MM.1S (cell line): ENCODE measurements around the gene FOXJ1.
"Not testable (repeated sequence)": the region's sequence is repeated elsewhere in the genome, so short reads cannot be mapped to it uniquely, and the experiment has no call there.

ENCODE experiments used
- DNase-seq: peaks from one replicate; pipeline ENCODE4 v3.0.0-alpha.2; 2015
- H2AFZ ChIP-seq: fragments of 300-600 bp; sonication (generic); 2 replicates; pipeline ENCODE4 v1.6.0; 2016; ENCODE audit warnings: antibody characterized with exemption, low read length
- H3F3A ChIP-seq: fragments of 300-600 bp; sonication (generic); 2 replicates; pipeline ENCODE4 v1.6.1; 2016; ENCODE audit warnings: mild to moderate bottlenecking, antibody characterized with exemption, low read length, moderate library complexity, mixed read lengths; ENCODE audit not compliant: insufficient read depth
- H3K27ac ChIP-seq: fragments of 300-600 bp; sonication (generic); 2 replicates; pipeline ENCODE4 v1.5.1; 2016; ENCODE audit warnings: mild to moderate bottlenecking, low read length
- H3K27me3 ChIP-seq: fragments of 300-600 bp; sonication (generic); replicated peaks from 2 replicates; pipeline ENCODE4 v1.6.0; 2016; ENCODE audit warnings: low read length; ENCODE audit not compliant: insufficient read depth
- H3K36me3 ChIP-seq: fragments of 300-600 bp; sonication (generic); replicated peaks from 2 replicates; pipeline ENCODE4 v1.6.1; 2016; ENCODE audit warnings: mild to moderate bottlenecking, low read length, mixed read lengths; ENCODE audit not compliant: insufficient read depth
- H3K4me1 ChIP-seq: fragments of 300-600 bp; sonication (generic); 2 replicates; pipeline ENCODE4 v1.6.1; 2016; ENCODE audit warnings: low read length, mixed read lengths
- H3K4me2 ChIP-seq: fragments of 300-600 bp; sonication (generic); 2 replicates; pipeline ENCODE4 v1.6.0; 2016; ENCODE audit warnings: low read depth, low read length
- H3K4me3 ChIP-seq: fragments of 300-600 bp; sonication (generic); 2 replicates; pipeline ENCODE4 v1.5.1; 2016; ENCODE audit warnings: low read length, mixed read lengths
- H3K79me2 ChIP-seq: fragments of 300-600 bp; sonication (generic); 2 replicates; pipeline ENCODE4 v1.6.1; 2016; ENCODE audit warnings: mixed run types, low read length, mixed read lengths
- H3K9ac ChIP-seq: fragments of 300-600 bp; sonication (generic); 2 replicates; pipeline ENCODE4 v1.6.1; 2016; ENCODE audit warnings: low read length, mixed read lengths
- H3K9me2 ChIP-seq: fragments of 300-600 bp; sonication (generic); replicated peaks from 2 replicates; pipeline ENCODE4 v1.6.1; 2016; ENCODE audit warnings: mild to moderate bottlenecking, low read length, mixed read lengths; ENCODE audit not compliant: insufficient read depth
- H3K9me3 ChIP-seq: fragments of 300-600 bp; sonication (generic); replicated peaks from 2 replicates; pipeline ENCODE4 v1.6.1; 2016; ENCODE audit warnings: mild to moderate bottlenecking, low read length, mixed read lengths; ENCODE audit not compliant: insufficient read depth
- H4K20me1 ChIP-seq: fragments of 300-600 bp; sonication (generic); 2 replicates; pipeline ENCODE4 v1.6.1; 2016; ENCODE audit warnings: mild to moderate bottlenecking, low read length, moderate library complexity, mixed read lengths; ENCODE audit not compliant: insufficient read depth
- CTCF ChIP-seq: fragments of 300-600 bp; sonication (generic); IDR thresholded peaks from 2 replicates; pipeline ENCODE4 v1.5.1; 2016; ENCODE audit warnings: antibody characterized with exemption, low read length, mixed read lengths
- EZH2 ChIP-seq: fragments of 300-600 bp; sonication (generic); optimal IDR thresholded peaks from 2 replicates; pipeline ENCODE3; 2017; ENCODE audit warnings: low read depth, mild to moderate bottlenecking, antibody characterized with exemption, low read length, mixed read lengths
- EZH2phosphoT487 ChIP-seq: fragments of 300-600 bp; sonication (generic); IDR thresholded peaks from 2 replicates; pipeline ENCODE4 v1.6.1; 2018; ENCODE audit warnings: antibody characterized with exemption, low read length

FOXJ1 gene

DNA sequence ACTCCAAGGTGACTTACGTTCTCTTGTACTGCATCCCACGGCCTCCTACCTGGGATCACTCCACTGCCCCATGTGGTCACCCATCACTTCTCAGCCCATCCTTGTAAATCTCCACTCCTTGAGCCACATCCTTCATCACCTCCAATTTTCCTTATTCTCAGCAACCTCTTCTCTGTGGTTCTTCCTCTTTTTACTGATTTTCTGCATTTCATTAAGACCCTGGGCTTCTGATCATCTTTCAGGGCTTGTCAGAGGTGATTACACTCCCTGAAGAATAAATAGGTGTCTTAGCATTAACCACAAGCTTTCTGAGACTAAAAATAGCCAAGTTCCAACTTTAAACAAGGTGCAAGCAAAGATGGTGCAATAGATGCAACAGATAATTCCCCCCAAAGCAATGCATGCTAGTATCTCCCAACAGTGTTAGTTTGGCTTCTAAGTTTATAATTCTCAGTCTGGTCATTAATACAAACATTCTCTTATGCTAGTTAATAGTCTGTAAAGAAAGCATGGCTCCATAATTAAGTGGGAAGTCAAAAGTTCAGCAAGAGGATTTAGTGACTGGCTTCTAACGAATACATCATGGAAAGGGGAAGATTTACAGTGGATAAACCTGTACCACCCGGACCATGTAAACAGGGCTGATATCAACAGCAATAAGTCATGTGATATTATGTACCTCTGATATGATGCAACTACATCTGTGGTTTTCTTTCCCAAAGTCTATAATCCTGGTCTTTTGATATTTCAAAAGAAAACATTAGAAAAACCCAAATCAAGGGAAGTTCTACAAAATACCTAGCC, 47.4 kb upstream of the FOXJ1 start:
- Histone ChIP-seq H3K27ac (peak overlapping the region; percentile 49; the same call in 1 of the 2 replicates), H3K9me3 (no peaks in the 10 kb centered on the region), H3K36me3 (no peaks in the 10 kb centered on the region), H3K27me3 (no peaks in the 10 kb centered on the region), H3K9ac (peak overlapping the region; percentile 20; the same call in 1 of the 2 replicates), H2AFZ (peak overlapping the region; percentile 15), H4K20me1 (no peaks in the 10 kb centered on the region), H3K4me2 (peak overlapping the region; percentile 72), H3F3A (peaks cover 35% of the 10 kb centered on the region), H3K4me3 (peak overlapping the region; percentile 4; the same call in 1 of the 2 replicates), H3K9me2 (no peaks in the 10 kb centered on the region), H3K79me2 (no peaks in the 10 kb centered on the region), H3K4me1 (peaks cover 43% of the 10 kb centered on the region)
- peak; percentile 44 for DNase-seq
- TF ChIP-seq EZH2phosphoT487 (no peak), CTCF (peak; percentile 24; the same call in 1 of the 2 replicates)

DNA sequence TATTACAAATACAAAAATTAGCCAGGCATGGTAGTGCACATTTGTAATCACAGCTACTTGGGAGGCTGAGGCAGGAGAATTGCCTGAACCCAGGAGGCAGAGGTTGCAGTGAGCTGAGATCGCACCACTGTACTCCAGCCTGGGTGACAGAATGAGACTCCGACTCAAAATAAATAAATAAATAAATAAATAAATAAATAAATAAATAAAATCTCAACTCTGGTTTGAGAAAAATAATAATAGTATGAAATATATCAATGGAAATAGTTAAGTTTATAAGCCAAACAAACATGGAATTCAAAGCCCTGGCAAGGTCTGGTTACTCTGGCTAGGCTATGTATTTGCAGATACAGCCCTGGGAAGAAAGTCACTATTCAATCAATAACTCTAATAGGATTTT, 45.7 kb upstream of the FOXJ1 start:
- Histone ChIP-seq H3K4me1 (peaks cover 32% of the 10 kb centered on the region), H3F3A (peaks cover 19% of the 10 kb centered on the region)
- H3K36me3 ChIP-seq, H3K4me3 ChIP-seq, H3K79me2 ChIP-seq, H3K27me3 ChIP-seq, H4K20me1 ChIP-seq, H2AFZ ChIP-seq, H3K9me2 ChIP-seq, H3K27ac ChIP-seq, DNase-seq, H3K4me2 ChIP-seq, H3K9ac ChIP-seq, H3K9me3 ChIP-seq: not testable (repeated sequence)

- Histone ChIP-seq H3K4me1 (peaks cover 32% of the 10 kb centered on the region), H3K9me2 (no peaks in the 10 kb centered on the region), H3K27ac (no peak overlapping the region), H3K4me2 (no peak overlapping the region), H4K20me1 (no peaks in the 10 kb centered on the region), H3F3A (peaks cover 16% of the 10 kb centered on the region), H3K9ac (no peak overlapping the region), H3K4me3 (no peak overlapping the region), H3K79me2 (no peaks in the 10 kb centered on the region), H3K36me3 (no peaks in the 10 kb centered on the region), H3K9me3 (no peaks in the 10 kb centered on the region), H2AFZ (no peak overlapping the region), H3K27me3 (no peaks in the 10 kb centered on the region)
- TF ChIP-seq EZH2 = no peak
- TF ChIP-seq EZH2phosphoT487 = no peak
- TF ChIP-seq CTCF = no peak
- no peak for DNase-seq
These were observed 43.2 kb upstream of the FOXJ1 start for GRCh38 chr17:76184290-76184689.

DNA sequence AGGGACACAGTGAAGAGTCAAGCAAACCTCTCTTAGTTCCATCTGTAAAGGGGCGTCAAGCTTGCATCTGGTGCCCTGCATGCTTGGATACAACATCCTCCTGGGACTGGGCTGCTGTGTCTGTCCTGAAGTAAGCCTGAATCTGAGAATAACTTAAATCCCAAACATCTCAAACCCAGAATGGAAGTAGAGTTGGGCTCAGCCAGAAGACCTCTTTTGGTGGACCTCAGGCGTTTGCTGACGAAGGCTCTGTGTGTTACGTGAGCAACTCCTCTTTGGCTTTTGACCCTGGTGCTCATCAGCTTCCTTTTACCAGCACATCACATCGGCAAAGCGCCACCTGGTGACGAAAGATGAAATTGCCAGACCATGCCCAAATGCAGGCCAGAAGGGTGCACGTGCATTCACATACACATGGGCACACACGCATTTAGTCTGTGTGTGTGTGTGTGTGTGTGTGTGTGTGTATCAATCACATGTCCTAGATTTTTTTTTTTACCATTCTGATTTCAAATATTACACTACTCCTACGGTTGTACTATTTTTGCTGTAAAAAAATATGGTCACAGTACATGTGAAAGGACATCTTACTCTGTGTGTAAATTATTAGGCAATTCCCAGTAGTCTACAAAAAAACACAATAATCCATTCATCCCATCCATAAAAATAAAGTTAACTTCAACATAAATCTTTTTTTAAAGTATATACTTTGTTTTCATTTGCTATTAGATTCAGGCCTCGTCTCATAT, 41.1 kb upstream of the FOXJ1 start:
- no peaks in the 10 kb centered on the region for H3K36me3 ChIP-seq
- H3K4me2 ChIP-seq = no peak overlapping the region; the same call in 1 of the 2 replicates
- H3K27me3 ChIP-seq = no peaks in the 10 kb centered on the region
- no peaks in the 10 kb centered on the region for H3K9me2 ChIP-seq
- no peak overlapping the region for H3K27ac ChIP-seq
- no peaks in the 10 kb centered on the region for H4K20me1 ChIP-seq
- peaks cover 19% of the 10 kb centered on the region for H3K4me1 ChIP-seq
- peak; percentile 90 for DNase-seq
- peaks cover 9% of the 10 kb centered on the region for H3F3A ChIP-seq
- H3K9ac ChIP-seq = no peak overlapping the region
- TF ChIP-seq CTCF = peak; percentile 93
- TF ChIP-seq EZH2 = no peak
- no peak for TF ChIP-seq EZH2phosphoT487
- no peaks in the 10 kb centered on the region for H3K79me2 ChIP-seq
- no peaks in the 10 kb centered on the region for H3K9me3 ChIP-seq
- no peak overlapping the region for H3K4me3 ChIP-seq
- H2AFZ ChIP-seq = peak overlapping the region; percentile 64
